ENCODE results near the gene CTRB1.
A peak's percentile ranks its signal among the peaks of the same experiment; 100 is the strongest.

CTRB1 gene

DNA sequence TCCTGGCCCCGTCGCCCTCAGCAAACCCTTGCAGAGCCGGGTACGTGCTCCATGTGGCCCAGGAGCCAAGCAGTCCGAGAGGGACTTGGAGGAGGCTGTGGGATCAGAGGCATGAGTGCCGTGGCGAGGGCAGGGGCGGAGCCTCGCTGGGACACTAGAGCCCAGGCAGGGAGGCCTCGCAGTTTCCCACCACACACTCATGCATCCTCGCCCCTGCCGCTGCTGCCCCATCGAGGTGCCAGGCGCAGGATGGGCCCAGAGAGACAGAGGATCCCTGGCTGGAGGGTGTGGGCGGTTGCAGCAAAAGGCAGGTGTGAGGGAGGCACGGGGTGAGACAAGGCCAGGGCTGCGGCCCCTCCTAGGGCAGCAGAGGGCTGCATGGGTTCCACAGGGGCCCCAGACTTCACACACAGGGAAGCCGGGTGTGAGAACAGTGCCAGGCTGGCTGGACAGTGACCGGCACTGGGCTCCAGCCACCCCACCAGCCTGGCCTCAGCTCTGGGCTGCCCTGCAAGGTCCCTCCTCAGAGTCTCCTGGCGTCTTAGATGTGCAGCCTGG, 25.0 kb downstream of the CTRB1 start:
- TF ChIP-seq ZBTB7A (IDR thresholded peaks at IDR 0.05; ENCODE audit: low read depth), result no peak
- no peak for TF ChIP-seq CREB1 (IDR thresholded peaks at IDR 0.05; ENCODE audit: low read depth)
- TF ChIP-seq, protein P1, sequence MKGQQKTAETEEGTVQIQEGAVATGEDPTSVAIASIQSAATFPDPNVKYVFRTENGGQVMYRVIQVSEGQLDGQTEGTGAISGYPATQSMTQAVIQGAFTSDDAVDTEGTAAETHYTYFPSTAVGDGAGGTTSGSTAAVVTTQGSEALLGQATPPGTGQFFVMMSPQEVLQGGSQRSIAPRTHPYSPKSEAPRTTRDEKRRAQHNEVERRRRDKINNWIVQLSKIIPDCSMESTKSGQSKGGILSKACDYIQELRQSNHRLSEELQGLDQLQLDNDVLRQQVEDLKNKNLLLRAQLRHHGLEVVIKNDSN (IDR thresholded peaks at IDR 0.05), result no peak
- no peak for TF ChIP-seq MAX (IDR thresholded peaks at IDR 0.05)
- TF ChIP-seq TCF12 (IDR thresholded peaks at IDR 0.05; ENCODE audit: low read depth), result no peak
- TF ChIP-seq FOXM1 (IDR thresholded peaks at IDR 0.05; ENCODE audit: borderline replicate concordance, low read depth), result no peak

GRCh38 chr16:75244225-75244809, 25.5 kb downstream of the CTRB1 start:
- TF ChIP-seq TEAD4 (IDR thresholded peaks at IDR 0.05) (no peak), ZBTB7A (IDR thresholded peaks at IDR 0.05; ENCODE audit: low read depth) (no peak), TAF1 (IDR thresholded peaks at IDR 0.05; ENCODE audit: low read depth) (no peak), TCF12 (IDR thresholded peaks at IDR 0.05; ENCODE audit: low read depth) (no peak), FOXM1 (IDR thresholded peaks at IDR 0.05; ENCODE audit: borderline replicate concordance, low read depth) (no peak), NFIC (IDR thresholded peaks at IDR 0.05) (no peak), EGR1 (IDR thresholded peaks at IDR 0.05) (no peak), CREB1 (IDR thresholded peaks at IDR 0.05; ENCODE audit: low read depth) (no peak), MAX (IDR thresholded peaks at IDR 0.05) (no peak), RAD21 (IDR thresholded peaks at IDR 0.05; ENCODE audit: low read depth) (no peak)
- TF ChIP-seq, protein P1 (IDR thresholded peaks at IDR 0.05), result no peak
- TF ChIP-seq, protein P2, sequence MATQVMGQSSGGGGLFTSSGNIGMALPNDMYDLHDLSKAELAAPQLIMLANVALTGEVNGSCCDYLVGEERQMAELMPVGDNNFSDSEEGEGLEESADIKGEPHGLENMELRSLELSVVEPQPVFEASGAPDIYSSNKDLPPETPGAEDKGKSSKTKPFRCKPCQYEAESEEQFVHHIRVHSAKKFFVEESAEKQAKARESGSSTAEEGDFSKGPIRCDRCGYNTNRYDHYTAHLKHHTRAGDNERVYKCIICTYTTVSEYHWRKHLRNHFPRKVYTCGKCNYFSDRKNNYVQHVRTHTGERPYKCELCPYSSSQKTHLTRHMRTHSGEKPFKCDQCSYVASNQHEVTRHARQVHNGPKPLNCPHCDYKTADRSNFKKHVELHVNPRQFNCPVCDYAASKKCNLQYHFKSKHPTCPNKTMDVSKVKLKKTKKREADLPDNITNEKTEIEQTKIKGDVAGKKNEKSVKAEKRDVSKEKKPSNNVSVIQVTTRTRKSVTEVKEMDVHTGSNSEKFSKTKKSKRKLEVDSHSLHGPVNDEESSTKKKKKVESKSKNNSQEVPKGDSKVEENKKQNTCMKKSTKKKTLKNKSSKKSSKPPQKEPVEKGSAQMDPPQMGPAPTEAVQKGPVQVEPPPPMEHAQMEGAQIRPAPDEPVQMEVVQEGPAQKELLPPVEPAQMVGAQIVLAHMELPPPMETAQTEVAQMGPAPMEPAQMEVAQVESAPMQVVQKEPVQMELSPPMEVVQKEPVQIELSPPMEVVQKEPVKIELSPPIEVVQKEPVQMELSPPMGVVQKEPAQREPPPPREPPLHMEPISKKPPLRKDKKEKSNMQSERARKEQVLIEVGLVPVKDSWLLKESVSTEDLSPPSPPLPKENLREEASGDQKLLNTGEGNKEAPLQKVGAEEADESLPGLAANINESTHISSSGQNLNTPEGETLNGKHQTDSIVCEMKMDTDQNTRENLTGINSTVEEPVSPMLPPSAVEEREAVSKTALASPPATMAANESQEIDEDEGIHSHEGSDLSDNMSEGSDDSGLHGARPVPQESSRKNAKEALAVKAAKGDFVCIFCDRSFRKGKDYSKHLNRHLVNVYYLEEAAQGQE (IDR thresholded peaks at IDR 0.05; ENCODE audit: low read depth), result no peak

GRCh38 chr16:75244844-75245758, 26.3 kb downstream of the CTRB1 start:
- TF ChIP-seq, protein P1 (IDR thresholded peaks at IDR 0.05), result peak; percentile 74
- TF ChIP-seq TEAD4 (IDR thresholded peaks at IDR 0.05) (peak; percentile 48; the same call in 1 of the 2 replicates), MAX (IDR thresholded peaks at IDR 0.05) (peak; percentile 83), TCF12 (IDR thresholded peaks at IDR 0.05; ENCODE audit: low read depth) (no peak), CEBPB (IDR thresholded peaks at IDR 0.05) (no peak), RAD21 (IDR thresholded peaks at IDR 0.05; ENCODE audit: low read depth) (no peak), YY1 (IDR thresholded peaks at IDR 0.05; ENCODE audit: low read depth) (no peak), EP300 (IDR thresholded peaks at IDR 0.05; ENCODE audit: borderline replicate concordance) (no peak; the same call in 1 of the 2 replicates), CREB1 (IDR thresholded peaks at IDR 0.05; ENCODE audit: low read depth) (no peak), EGR1 (IDR thresholded peaks at IDR 0.05) (no peak), TAF1 (IDR thresholded peaks at IDR 0.05; ENCODE audit: low read depth) (no peak), NFIC (IDR thresholded peaks at IDR 0.05) (peak; percentile 39; the same call in 1 of the 2 replicates), FOXM1 (IDR thresholded peaks at IDR 0.05; ENCODE audit: borderline replicate concordance, low read depth) (no peak), ZBTB7A (IDR thresholded peaks at IDR 0.05; ENCODE audit: low read depth) (peak; percentile 96)
- TF ChIP-seq, protein P2 (IDR thresholded peaks at IDR 0.05; ENCODE audit: low read depth), result no peak

DNA sequence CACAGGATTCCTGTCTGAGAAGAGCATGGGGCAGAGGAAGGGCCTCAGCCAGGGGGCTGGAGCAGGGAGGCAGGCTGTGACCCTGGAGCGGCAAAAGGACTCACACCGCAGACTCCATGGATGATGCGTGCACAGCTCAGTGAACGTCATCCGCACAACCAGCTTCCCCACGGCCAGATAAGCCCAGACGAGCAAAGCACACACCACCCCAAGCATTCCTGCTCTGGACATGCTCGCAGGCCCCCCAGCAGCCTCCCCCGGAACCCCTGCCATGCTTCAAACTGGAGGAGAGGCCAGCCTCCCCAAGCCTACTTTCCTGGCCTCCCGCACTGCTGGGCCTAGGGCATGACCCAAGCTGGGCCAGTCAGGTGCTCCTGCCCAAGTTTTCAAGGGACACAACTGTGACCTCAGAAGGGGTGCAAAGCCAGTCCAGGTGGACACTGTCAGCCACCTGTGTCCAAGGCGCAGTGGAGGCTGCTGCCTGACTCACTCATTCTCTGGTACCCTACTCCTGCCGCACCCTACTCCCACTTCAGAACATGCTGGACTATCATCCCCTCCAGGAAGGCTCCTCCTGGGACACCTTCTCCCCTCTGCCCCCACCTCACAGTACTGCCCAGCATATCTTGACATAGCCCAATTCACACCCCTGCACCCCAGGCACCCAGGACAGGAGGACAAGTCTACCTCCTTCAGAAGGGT, 27.9 kb downstream of the CTRB1 start:
- TF ChIP-seq YY1 (IDR thresholded peaks at IDR 0.05; ENCODE audit: low read depth) (no peak), RAD21 (IDR thresholded peaks at IDR 0.05; ENCODE audit: low read depth) (no peak), TAF1 (IDR thresholded peaks at IDR 0.05; ENCODE audit: low read depth) (no peak), TEAD4 (IDR thresholded peaks at IDR 0.05) (no peak), MAX (IDR thresholded peaks at IDR 0.05) (no peak), EP300 (IDR thresholded peaks at IDR 0.05; ENCODE audit: borderline replicate concordance) (no peak), FOXM1 (IDR thresholded peaks at IDR 0.05; ENCODE audit: borderline replicate concordance, low read depth) (no peak), EGR1 (IDR thresholded peaks at IDR 0.05) (no peak), CREB1 (IDR thresholded peaks at IDR 0.05; ENCODE audit: low read depth) (no peak), ZBTB7A (IDR thresholded peaks at IDR 0.05; ENCODE audit: low read depth) (no peak), NFIC (IDR thresholded peaks at IDR 0.05) (no peak), TCF12 (IDR thresholded peaks at IDR 0.05; ENCODE audit: low read depth) (no peak), CEBPB (IDR thresholded peaks at IDR 0.05) (no peak)
- TF ChIP-seq, protein P1 (IDR thresholded peaks at IDR 0.05), result no peak
- TF ChIP-seq, protein P2 (IDR thresholded peaks at IDR 0.05; ENCODE audit: low read depth), result no peak

Measured in Ishikawa (cell line).